ENCODE measurements around the gene RNF17.

- TF ChIP-seq CTCF (IDR thresholded peaks at IDR 0.05) (no peak), EP300 (IDR thresholded peaks at IDR 0.05) (no peak), POLR2A (IDR thresholded peaks at IDR 0.05) (no peak)
These were observed 4.8 kb upstream of the RNF17 start for GRCh38 chr13:24759197-24759596.
